ENCODE data around the gene OR11H1. TPM values are rescaled to one million over a fixed set of nuclear protein-coding genes. Genes with fewer than 3 reads are reported as not detected.
A peak's percentile ranks its signal among the peaks of the same experiment; 100 is the strongest.
"Not testable (repeated sequence)": the region's sequence is repeated elsewhere in the genome, so short reads cannot be mapped to it uniquely, and the experiment has no call there.

The OR11H1 gene, protein sequence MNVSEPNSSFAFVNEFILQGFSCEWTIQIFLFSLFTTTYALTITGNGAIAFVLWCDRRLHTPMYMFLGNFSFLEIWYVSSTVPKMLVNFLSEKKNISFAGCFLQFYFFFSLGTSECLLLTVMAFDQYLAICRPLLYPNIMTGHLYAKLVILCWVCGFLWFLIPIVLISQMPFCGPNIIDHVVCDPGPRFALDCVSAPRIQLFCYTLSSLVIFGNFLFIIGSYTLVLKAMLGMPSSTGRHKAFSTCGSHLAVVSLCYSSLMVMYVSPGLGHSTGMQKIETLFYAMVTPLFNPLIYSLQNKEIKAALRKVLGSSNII
- not detected for total RNA-seq
- long read RNA-seq: 0 reads

DNA sequence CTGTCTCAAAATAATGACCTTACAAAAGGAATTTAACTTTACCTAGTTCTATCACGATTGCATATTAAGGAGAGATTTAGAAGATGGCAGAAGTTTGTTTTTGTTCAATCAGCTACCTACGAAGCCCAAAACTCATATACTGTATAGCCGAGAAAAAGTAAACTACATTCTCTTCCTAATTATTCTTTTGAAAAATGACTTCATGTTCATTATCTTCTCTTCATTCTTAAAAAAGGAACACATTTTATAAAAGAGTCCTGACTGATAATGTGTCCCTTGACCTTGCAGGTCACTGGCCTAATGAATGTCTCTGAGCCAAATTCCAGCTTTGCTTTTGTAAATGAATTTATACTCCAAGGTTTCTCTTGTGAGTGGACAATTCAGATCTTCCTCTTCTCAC lies at the start of gene OR11H1:
OR11H1 (plus strand) TSS at position 301 of the 400 bp plus-strand sequence; CDS start at position 301, 0 bp downstream.
- intact Hi-C loops (cut with micrococcal nuclease); DNase-seq: not testable (repeated sequence)

GRCh38 chr22:15509967-15510366 lies 18.0 kb upstream of the OR11H1 start:
- intact Hi-C loops (cut with micrococcal nuclease); ATAC-seq; DNase-seq: not testable (repeated sequence)

More for the DNA sequence above, at the start of gene OR11H1:
- ATAC-seq: not testable (repeated sequence)

- ATAC-seq; DNase-seq; intact Hi-C loops (cut with micrococcal nuclease): not testable (repeated sequence)
These were observed 12.1 kb upstream of the OR11H1 start for GRCh38 chr22:15515896-15516295.

DNA sequence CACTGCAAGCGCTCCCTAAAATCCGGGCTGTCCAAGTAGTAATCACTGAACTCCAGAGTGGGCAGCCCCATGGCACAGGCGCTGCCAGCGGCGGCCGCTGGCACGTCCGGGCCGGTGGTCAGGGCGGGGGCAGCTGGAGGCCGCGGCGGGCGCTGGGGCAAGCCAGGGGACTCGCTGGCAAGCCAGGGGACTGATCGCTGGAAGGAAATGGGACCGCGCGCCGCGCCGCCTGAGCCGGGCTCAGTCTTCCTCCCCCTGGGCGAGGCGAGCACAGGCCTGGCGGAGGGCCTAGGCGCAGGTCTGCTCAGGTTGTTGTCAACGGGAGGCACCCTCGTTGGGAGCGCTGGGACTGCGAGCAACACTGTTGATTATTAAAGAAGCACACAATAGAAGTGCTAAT lies 25.8 kb downstream of the OR11H1 start:
- ATAC-seq; intact Hi-C loops (cut with micrococcal nuclease): not testable (repeated sequence)
- DNase-seq: peak; percentile 10

- ATAC-seq; DNase-seq; intact Hi-C loops (cut with micrococcal nuclease): not testable (repeated sequence)
These were observed 35.5 kb downstream of the OR11H1 start for GRCh38 chr22:15563461-15563860.

- ATAC-seq; DNase-seq; intact Hi-C loops (cut with micrococcal nuclease): not testable (repeated sequence)
These were observed 37.1 kb downstream of the OR11H1 start for GRCh38 chr22:15565063-15565462.

Other genes with a start within 250 kb of the OR11H1 start
- gene POTEH, start 161.8 kb downstream of the OR11H1 start, total RNA-seq: not detected